GM18519 (cell line): ENCODE data around the gene NEURL1.

Source experiments
- ATAC-seq: cut with Tn5 transposase; IDR thresholded peaks from one replicate; pipeline ENCODE4 v1.9.1; 2021; ENCODE audit warnings: mild to moderate bottlenecking, moderate library complexity; ENCODE audit not compliant: unreplicated experiment, low FRiP score

Gene NEURL1

GRCh38 chr10:103557455-103557854, 64.0 kb downstream of the NEURL1 start:
- no peak for ATAC-seq

GRCh38 chr10:103558911-103559310, 65.4 kb downstream of the NEURL1 start:
- no peak for ATAC-seq

- no peak for ATAC-seq
Measured at GRCh38 chr10:103559776-103560175, 66.3 kb downstream of the NEURL1 start.

- no peak for ATAC-seq
Measured at GRCh38 chr10:103560886-103561285, 67.4 kb downstream of the NEURL1 start.

- no peak for ATAC-seq
Measured at GRCh38 chr10:103562383-103562782, 68.9 kb downstream of the NEURL1 start.

DNA sequence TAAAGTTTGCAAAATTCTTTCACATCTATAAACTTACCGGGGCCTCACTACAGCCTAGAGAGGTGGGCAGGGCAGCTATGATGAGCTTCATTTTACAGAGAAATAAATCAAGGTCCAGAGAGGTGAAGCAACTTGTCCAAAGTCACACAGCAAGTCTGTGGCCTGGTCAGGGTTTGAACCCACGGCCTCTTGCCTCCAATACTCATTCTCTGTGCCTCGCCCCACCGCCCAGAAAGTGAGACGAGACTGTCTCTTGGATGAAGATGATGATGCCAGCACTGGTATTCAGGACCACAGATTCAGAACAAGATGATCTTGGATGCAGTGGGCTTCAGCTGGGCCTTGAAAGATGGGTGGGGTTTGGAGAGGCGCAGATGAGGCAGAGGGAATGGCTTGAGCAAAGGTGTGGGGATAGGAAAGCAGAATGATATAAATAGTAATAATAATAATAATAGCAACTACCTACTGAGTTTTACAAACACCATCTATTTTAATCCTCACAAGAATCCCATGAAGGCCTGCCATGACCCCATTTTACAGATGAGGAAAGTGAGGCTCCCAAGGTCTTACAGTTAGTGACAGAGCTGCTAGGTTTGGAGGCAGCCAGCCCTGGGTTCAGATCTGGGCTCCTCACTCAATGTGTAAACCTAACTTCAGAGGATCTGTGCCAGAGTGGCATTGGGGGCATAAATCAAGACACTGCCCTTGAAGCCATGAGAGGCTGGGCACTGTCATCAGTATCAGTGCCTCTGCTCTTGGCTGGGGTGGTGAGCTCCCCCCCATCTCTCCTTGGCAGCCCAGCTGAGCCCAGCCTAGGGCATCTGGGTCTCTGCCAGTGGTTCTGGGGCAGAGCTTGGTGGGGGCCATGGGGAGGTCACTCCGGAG, 70.0 kb downstream of the NEURL1 start:
- ATAC-seq = no peak

GRCh38 chr10:103564116-103564501, 70.6 kb downstream of the NEURL1 start:
- ATAC-seq = no peak

DNA sequence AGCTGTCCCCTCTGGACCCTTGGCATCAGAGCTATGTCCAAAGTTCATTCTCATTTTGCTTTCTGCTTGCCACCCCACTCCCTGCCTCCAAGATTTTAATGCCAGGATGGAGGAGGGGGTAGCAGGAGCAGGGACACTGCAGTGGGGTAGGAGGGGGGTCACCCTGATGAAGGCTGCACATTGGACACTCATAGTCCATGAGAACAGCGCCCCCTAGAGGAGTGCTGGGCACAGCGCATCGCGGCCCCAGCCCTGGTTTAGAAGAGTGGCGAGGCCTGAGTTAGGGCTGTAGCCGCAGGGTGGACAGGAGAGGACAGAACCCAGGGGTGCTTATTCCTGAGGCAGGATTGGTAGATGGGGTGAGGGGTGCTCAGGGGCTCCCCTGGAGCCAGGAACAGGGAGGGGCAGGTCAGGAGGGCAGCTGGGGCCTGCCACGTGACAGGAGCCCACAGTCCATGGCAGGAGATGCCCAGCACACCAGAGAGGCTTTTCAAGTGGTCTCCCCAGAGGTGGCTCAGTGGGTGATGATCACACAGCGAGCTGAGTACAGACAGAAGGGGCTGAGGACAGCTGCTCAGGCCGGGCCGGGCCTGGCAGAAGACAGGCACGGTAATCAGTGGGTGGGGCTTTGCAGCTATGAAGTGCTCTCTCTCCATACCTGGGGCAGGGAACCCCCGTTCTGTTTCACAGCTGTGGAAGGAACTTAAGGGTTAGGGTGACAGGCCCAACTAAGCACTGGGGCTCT, 71.4 kb downstream of the NEURL1 start:
- ATAC-seq = no peak

- ATAC-seq = no peak
Measured at GRCh38 chr10:103566536-103566935, 73.0 kb downstream of the NEURL1 start.

- ATAC-seq = no peak
Measured at GRCh38 chr10:103568505-103568904, 75.0 kb downstream of the NEURL1 start.

- no peak for ATAC-seq
Measured at GRCh38 chr10:103569896-103570295, 76.4 kb downstream of the NEURL1 start.

DNA sequence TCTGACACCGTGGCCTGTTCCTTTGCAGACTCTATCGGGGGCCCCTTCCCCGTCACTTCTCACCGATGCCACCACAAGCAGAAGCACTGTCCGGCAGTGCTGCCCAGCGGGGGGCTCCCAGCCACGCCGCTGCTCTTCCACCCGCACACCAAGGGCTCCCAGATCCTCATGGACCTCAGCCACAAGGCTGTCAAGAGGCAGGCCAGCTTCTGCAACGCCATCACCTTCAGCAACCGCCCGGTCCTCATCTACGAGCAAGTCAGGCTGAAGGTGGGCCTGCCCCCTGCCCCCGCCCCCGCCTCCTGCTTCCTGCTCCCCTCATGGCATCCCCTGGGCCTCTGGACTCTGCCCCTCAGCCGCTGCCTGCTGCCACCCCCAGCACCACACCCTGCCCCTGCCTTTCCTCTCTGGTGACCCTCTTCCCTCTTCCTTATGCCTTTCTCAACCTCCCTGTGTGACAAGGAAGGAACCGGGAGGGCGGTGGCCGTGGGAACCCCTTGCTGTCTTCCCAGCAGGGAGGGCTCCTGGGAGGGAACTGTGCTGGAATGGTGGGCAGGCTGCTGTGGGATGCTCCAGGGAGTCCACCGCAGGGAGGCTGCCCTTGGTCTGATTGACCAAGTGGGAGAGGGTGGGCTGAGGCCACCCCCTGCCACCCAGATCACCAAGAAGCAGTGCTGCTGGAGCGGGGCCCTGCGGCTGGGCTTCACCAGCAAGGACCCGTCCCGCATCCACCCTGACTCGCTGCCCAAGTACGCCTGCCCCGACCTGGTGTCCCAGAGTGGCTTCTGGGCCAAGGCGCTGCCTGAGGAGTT, 77.5 kb downstream of the NEURL1 start:
- no peak for ATAC-seq

DNA sequence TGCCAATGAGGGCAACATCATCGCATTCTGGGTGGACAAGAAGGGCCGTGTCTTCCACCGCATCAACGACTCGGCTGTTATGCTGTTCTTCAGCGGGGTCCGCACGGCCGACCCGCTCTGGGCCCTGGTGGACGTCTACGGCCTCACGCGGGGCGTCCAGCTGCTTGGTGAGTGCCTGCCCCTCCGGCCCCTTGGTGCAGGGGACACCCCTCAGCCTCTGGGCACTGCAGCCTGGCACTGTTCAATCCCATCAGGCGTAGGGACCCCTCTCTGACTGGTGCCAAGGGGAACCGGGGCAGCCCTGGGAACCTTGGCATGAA, 78.1 kb downstream of the NEURL1 start:
- no peak for ATAC-seq

DNA sequence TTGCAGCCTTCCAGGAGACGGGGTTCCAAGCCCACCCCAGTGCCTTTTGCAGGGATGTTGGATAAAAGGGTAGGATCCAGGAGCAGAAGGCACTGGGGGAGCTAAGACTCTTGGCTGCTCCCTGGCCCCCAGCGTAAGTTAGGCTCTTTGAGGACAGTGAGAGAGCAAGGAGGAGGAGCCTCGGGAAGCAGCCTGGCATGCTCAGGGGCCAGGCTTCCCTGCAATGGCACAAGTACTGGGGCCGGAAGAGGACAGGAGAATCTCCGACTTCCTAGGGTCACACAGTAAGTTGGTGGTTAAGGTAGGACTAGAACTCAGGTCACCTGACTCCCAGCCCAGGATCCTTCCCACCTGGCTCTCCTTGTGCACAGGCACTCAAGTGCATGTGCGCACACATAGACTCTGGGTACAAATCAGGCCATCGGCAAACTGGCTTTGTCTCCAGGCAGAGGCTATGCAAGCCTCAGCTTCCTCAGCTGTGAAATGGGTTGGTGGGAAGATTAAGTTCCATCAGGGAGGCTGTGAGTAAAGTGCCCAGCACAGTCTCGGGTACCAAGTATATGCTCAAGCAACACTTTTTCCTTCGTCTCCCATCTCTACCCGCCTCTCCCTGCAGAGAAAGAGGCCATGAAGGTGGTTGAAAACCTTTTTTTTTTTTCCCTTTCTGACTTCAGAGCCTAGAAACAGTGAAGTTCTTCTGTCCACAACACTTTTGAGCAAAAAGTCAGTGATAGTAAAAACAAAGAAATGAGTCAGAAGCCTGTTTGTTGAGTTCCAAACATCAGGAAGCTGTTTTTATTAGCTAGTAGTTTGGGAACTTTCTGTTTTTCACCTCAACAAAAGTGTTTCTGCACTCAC, 79.1 kb downstream of the NEURL1 start:
- no peak for ATAC-seq

- no peak for ATAC-seq
Measured at GRCh38 chr10:103573205-103573487, 79.6 kb downstream of the NEURL1 start.

DNA sequence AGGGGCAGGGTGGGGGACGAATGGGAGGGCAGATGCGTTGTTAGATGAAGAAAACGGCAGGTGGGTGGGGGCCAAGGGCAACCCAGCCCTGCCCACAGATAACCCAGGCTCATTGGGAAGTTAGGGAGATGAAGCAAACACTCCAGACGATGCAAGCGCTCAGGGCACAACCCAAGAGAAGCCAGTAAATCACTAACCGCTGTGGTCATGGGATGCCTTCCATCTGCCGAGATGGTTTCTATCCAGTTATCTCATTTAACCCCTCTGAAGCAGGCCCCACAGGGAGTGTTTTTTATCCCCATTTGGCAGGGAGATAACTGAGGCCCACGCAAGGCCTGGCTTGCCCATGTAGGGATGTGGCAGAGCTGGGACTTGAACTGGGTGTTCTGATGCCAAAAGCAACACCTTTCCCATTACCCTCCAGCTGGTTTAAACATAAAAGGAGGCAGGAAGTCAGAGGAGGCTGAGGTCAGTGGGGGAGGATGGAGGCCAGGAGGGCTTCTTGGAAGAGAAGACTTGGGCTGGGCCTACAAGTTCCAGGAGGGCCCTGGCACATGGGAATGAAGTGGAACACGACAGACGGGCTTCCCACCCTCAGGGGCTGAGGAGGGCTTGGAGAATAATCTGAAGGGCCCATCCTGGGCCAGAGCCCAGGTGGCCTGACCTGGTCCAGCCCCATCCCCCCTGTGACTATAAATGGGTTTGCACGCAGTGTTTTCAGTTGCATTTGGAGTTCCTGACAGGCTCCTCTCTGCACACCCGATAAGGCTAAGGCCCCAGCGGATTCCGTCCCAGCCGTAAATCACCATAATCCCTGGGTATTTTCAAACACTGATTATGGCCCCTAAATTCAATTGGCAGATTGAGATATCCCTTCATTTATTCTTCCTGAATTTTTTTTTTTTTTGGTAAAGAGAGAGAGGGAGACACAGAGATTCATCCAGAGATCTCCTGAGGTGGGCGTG, 80.9 kb downstream of the NEURL1 start:
- ATAC-seq = no peak

- no peak for ATAC-seq
Measured at GRCh38 chr10:103575416-103576075, 82.0 kb downstream of the NEURL1 start.

DNA sequence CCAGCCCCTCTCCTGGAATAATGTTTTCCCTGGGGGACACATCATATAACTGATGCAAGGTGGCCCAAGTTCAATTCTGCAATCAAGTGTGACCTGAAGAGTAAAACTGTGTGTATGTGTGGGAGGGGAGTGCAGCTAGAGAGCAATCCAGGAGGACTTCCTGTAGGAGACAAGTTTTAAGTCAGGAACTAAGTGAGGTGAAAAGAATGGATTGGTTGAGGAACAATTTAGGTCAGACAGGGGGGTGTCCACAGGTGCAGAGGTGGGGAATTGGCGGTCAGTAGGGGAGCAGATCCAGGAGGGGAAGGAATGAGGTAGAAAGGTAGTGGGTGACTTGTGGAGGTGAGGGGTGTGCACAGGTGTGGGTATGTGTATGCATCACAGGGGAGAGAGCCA, 82.6 kb downstream of the NEURL1 start:
- ATAC-seq = no peak

- ATAC-seq = no peak
Measured at GRCh38 chr10:103576862-103577261, 83.4 kb downstream of the NEURL1 start.
